GM21447 (cell line): ENCODE results near the gene NHLH1.

Experiments
- ATAC-seq: cut with Tn5 transposase; IDR thresholded peaks from one replicate; pipeline ENCODE4 v1.9.1; 2021; ENCODE audit not compliant: unreplicated experiment

The NHLH1 gene

GRCh38 chr1:160410406-160411005 lies 43.6 kb downstream of the NHLH1 start:
- ATAC-seq = no peak

DNA sequence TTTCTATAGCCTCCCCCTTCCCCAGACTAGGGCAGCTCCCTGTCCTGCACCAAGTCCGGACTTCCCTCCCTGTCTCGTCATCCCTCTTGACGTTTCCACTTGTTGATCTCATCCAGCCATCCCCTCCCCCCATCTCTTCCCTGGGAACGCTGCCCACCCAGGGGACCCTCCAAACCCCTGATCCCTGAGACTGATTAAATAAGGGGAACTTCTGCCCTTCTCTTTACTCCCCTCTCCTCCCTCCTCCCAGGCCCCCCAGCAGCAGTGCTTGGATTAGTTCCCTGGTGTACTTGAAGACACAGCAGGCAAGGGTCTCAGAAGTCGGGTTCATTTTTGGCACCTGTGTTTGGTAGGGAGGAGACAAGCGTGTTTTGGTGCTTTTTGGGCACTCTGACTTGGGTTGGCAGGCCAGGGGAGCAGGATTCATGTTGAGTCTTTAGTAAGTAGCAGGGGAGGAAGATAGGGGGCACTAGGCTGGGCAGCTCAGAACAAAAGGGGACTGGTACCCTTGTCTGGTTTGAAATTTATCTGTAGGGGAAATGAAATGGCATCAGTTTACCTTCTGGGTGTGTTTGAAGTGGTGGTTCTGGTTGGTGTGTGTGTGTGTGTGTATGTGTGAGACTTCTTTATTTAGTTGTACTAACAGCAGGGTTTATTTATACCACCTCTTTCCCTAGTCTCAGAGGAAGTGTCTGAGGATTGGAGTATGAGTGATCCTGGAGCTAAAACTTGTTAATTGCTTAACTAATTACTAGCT lies 44.6 kb downstream of the NHLH1 start:
- ATAC-seq = no peak

GRCh38 chr1:160412028-160412362 lies 45.1 kb downstream of the NHLH1 start:
- no peak for ATAC-seq

DNA sequence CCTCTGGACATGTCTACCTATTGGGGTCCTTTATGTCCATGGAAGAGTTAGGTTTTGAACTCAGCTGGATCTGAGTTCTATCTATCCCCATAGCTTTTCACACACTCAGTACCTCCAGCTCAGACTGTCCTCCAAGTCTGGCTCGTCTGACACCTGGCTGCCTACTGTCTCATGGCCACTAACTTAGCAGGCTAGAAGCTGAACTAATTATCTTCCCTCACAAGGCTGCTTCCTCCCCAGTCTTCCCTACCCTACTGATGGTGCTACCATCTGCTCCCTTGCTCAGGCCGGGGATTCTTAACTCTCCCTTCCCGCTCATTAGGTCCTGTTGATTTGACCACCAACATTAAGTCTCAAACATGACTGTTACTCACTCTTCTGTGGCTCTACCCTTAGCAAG lies 46.8 kb downstream of the NHLH1 start:
- no peak for ATAC-seq

- ATAC-seq = no peak
These were observed 48.0 kb downstream of the NHLH1 start for GRCh38 chr1:160414881-160415280.

DNA sequence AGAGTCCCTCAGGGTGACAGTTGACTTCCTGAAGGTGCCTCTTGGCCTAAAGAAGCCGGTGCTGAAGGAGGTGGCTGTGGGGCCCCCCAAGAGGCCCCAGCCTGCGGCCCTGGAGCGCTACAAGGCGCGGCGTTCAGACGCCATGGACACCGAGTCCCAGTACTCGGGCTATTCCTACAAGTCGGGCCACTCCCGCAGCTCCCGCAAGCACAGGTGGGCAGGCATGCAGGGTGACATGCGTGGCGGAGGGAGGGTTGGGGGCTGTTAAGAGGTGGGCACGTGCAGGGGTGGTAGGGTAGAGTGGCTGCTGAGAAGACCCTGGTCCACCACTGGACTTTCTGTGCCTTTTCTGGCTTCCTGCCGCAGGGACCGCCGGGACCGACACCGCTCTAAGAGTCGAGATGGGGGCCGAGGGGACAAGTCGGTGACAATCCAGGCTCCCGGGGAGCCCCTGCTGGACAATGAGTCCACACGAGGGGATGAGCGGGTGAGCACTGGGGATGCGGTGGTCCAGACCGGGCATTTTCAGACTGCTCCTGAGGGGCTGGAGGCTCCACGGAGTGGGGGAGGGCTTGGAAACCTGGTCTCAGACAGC lies 48.9 kb downstream of the NHLH1 start:
- ATAC-seq = no peak

- no peak for ATAC-seq
These were observed 49.5 kb downstream of the NHLH1 start for GRCh38 chr1:160416369-160416768.

- no peak for ATAC-seq
These were observed 51.6 kb downstream of the NHLH1 start for GRCh38 chr1:160418483-160418882.

DNA sequence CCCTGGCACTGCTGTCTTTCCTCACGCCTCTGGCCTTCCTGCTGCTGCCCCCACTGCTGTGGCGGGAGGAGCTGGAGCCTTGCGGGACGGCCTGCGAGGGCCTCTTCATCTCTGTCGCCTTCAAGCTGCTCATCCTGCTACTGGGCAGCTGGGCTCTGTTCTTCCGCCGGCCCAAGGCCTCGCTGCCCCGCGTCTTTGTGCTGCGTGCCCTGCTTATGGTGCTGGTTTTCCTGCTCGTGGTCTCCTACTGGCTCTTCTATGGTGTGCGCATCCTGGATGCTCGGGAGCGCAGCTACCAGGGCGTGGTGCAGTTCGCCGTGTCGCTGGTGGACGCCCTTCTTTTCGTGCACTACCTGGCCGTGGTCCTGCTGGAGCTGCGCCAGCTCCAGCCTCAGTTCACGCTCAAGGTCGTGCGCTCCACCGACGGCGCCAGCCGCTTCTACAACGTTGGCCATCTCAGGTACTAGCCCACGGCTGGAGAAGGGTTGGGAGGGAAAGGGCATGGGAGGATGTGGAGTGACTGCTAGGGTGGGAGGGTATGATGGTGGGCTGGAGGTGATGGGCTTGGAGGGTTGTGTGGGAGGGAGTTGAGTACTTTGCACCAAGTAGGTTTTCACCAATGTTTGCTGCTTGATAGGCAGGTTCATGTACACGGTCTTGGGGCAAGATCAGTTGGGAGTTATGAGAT lies 52.4 kb downstream of the NHLH1 start:
- no peak for ATAC-seq

DNA sequence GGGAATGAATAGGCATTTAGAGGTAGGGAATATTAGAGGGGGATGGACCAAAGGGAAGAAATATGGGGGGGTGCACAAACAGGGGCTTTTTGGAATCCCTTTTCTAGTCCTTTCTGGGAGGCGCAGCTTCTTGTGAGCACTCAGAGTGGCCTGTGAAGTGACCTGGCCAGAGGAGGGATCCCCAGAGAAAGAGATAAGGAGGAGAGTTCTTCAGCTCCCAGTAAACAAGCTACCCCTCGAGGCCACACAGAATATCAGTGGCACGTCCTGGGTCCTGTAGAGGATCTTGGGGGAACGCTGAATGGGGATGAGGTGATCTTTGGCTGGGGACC lies 52.9 kb downstream of the NHLH1 start:
- no peak for ATAC-seq

- no peak for ATAC-seq
These were observed 54.3 kb downstream of the NHLH1 start for GRCh38 chr1:160420881-160421842.

- no peak for ATAC-seq
These were observed 55.0 kb downstream of the NHLH1 start for GRCh38 chr1:160421881-160422280.
